GM18873 (cell line): ENCODE measurements around the gene CDC123.
"Not testable (repeated sequence)": the region's sequence is repeated elsewhere in the genome, so short reads cannot be mapped to it uniquely, and the experiment has no call there.

Source experiments
- ATAC-seq: cut with Tn5 transposase; IDR thresholded peaks from one replicate; pipeline ENCODE4 v1.9.1; 2021; ENCODE audit warnings: mild to moderate bottlenecking, moderate library complexity, moderate number of reproducible peaks; ENCODE audit not compliant: unreplicated experiment, low FRiP score

The CDC123 gene

DNA sequence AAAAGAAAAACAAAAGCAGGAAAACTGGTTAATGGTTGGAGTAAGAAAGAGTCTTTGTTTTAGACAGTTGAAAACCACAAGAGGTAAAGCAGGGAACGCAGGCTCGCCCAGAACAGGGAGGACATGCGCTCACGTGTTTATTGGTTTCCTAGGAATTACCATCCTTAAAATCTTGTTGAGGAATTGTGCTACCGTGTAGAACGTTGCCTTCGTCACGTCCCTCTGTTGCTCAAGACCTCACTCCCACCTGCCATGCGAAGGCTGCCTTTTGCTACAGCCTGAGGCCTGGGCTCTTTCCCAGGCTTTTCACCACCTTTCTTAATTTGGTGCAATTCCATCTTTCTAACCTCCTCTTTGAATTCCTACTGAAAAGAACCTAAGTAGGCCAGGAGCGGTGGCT, 91.8 kb downstream of the CDC123 start:
- ATAC-seq: no peak

DNA sequence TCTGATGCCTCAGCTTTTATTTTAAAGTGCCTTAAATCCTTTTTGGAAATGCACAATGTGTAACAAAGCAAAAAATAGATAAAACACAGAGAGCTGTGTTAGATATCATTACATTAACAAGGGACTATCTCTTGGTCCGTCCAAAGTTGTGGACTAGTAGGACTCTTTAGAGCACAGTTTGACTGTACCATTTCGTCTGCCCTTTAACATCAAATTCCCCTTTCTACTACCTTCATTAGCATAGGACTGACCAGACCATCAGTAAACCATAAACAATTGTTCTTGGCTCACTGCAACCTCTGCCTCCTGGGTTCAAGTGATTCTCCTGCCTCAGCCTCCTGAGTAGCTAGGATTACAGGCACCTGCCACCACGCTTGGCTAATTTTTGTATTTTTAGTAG, 101.8 kb downstream of the CDC123 start:
- ATAC-seq: not testable (repeated sequence)

GRCh38 chr10:12299222-12299965, 103.4 kb downstream of the CDC123 start:
- ATAC-seq: no peak
